DMS153 treated with DMSO at 0.1 percent for 48 hours (cell line): ENCODE data around the gene ADORA2B.
"Not testable (repeated sequence)": the region's sequence is repeated elsewhere in the genome, so short reads cannot be mapped to it uniquely, and the experiment has no call there.

Experiments
- DNase-seq: peaks from one replicate; lab custom pipeline; 2025; ENCODE audit not compliant: unreplicated experiment; lab: John Stamatoyannopoulos, UW

The ADORA2B gene

GRCh38 chr17:15921640-15922039 lies 23.3 kb upstream of the ADORA2B start:
- DNase-seq, result no peak

GRCh38 chr17:15922586-15922985 lies 22.3 kb upstream of the ADORA2B start:
- no peak for DNase-seq

DNA sequence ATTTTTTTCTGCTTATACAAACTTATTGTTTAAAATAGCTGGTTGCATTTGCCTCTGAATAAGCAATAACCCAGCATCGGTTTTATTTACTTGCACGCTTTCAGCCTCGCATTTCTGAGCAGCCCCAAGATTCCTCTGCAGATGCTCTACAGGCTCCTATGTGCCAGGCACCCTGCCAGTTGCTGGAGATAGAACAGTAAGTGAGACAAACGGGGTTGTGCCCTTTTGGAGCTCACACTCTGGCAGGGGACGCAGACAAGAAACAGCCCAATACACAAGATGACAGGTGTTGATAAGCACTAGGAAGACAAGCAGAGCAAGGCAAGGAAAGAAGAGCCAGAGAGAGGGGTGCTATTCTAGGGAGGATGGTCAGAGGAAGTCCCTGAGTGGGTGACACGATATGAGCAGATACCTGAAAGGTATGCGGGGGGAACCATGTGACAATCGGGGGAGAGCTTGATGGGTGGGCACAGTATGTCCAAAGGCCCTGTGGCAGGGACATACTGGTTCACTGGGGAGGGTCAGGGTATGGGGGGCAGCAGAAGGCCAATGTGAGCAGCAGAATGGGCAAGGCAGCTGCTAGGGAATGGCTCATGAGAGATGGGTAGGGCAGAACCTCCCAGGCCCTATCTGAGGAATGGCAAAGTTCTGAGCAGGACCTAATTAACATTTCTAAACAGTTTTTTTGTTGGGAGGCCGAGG lies 18.7 kb upstream of the ADORA2B start:
- DNase-seq, result no peak

DNA sequence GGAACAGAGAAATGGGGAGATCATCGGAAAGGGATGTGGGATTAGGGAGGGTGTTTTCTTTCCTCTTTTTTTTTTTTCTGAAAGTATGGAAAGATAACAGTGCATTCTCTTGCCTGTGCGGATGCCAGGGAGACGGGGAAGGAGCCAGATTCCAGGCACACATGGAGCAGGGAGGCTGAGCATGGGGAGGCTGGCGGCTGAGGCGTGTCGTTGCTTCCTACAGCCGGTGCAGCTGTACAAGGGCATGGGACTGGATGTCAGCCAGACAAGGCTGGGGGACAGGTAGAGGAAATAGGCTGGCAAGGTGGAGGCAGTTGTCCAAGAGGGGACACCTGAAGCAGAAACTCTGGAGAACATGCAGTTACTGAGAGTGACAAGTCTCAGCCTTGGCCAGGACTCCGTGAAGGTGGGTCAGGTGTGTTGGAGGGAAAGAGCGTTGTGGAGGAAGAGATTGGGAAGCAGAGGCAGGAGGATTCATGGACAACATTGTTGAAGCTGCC lies 16.6 kb upstream of the ADORA2B start:
- DNase-seq, result no peak

DNA sequence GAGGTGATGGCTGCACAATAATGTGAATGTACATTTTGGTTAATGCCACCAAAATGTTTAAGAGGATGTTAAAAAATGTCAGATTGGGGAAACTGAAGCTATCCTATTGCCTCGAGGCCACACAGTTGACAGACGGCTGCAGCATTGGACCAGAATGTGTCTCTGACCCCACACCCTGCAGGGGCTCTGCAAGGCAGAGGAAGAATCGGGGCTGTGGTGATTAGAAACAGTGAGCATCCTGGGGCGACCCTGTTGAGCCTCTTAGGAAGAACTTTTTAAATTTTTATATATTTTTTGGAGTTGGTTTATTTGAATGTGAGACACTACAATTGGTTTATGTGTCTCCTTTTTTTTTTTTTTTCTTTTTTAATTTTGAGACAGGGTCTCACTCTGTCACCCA lies 15.0 kb upstream of the ADORA2B start:
- no peak for DNase-seq

DNA sequence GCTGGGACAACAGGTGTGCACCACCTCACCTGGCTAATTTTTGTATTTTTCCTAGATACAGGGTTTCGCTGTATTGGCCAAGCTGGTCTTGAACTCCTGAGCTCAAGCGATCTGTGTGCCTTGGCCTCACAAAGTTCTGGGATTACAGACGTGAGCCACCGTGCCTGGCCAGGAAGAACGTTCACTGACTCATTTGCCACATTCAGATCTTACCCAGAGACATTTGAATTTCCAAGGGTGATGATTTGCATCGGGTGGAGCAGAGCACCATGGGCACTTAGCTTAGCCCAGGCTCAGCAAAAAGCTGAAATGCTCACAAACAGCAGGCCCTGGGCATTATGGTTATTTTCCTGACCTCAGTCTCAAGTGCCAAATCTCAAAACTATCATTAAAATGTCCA lies 14.5 kb upstream of the ADORA2B start:
- no peak for DNase-seq

- DNase-seq, result no peak
Measured at GRCh38 chr17:15931394-15931793, 13.5 kb upstream of the ADORA2B start.

DNA sequence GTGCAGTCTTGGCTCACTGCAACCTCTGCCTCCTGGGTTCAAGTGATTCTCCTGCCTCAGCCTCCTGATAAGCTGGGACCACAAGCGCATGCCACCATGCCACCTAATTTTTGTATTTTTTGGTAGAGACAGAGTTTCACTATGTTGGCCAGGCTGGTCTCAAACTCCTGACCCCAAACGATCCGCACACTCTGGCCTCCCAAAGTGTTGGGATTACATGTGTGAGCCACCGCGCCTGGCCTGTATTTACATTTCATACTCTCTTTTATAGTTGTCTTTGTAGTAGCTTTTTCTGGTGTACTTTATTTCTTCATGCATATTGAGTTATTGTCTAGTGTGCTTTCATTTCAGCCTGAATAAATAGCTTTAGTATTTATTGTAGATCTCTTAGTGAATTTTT lies 10.1 kb upstream of the ADORA2B start:
- no peak for DNase-seq

GRCh38 chr17:15935891-15936290 lies 9.0 kb upstream of the ADORA2B start:
- no peak for DNase-seq

DNA sequence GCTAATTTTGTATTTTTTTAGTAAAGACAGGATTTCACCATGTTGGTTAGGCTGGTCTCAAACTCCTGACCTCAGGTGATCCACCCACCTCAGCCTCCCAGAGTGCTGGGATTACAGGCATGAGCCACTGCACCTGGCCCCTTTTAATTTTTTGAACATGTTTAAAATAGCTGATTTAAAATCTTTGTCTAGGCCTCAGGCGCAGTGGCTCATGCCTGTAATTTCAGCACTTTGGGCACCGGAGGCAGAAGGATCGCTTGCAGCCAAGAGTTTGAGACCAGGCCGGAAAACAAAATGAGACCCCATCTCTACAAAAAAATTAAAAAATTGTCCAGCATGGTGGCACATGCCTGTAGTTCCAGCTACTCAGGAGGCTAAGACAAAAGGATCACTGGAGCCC lies 8.4 kb upstream of the ADORA2B start:
- DNase-seq, result not testable (repeated sequence)

DNA sequence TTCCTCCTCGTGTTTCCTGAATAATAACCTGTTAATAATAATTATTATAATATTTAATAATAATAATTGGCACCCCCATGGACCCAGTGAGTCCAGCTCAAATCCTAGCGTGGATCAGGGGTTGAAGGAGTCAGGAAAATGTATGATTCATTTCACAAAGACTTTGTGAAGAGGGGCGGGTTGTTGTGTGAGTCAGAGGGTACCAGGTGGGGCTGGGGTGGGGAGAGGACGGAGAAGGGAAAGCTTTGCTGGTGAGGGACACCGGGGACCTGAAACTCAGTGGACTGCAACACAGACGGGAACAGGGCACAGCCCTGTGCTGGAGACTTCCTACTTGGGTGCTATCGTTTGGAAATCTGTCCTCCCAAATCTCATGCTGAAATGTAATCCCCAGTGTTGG lies 3.1 kb upstream of the ADORA2B start:
- no peak for DNase-seq

GRCh38 chr17:15942207-15942833 lies 2.6 kb upstream of the ADORA2B start:
- no peak for DNase-seq

- no peak for DNase-seq
Measured at GRCh38 chr17:15943971-15944758, 765 bp upstream of the ADORA2B start.

- DNase-seq, result no peak
Measured at GRCh38 chr17:15945527-15946191, 729 bp downstream of the ADORA2B start.

- no peak for DNase-seq
Measured at GRCh38 chr17:15946611-15947120, 1.7 kb downstream of the ADORA2B start.

- no peak for DNase-seq
Measured at GRCh38 chr17:15947271-15947670, 2.3 kb downstream of the ADORA2B start.

GRCh38 chr17:15947976-15948752 lies 3.2 kb downstream of the ADORA2B start:
- DNase-seq, result no peak

DNA sequence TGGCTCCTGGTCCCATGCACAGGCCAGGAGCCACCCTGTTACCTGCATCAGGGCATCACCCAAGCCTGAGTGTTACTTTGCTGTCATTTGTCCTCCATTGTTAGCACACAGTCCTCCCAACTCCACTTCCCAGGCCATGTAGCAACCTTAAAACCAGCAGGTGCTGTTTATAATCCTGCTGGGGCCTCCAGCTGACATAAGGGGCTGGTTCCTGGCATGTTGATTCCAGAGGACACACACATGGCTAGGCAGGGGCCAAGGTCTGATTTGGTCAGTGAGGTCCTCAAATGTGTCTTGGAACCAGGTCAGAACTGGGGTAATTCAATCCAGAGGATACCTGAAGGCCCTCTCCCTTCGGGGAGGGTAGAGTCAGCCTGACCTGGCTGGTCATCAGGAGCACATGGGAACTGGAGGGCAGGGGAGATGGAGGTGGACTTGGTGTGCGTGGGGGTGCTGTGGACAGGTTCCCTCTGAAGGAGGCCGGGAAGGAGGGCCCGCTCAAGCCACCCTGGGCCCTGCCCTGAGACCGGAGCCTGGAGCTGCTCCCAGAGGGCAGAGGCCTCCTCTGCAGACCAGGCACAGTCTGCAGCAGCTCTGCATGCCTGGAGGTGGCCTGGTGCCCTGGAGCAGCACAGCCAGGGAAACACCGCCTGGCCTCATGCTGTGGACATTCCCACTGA lies 6.6 kb downstream of the ADORA2B start:
- no peak for DNase-seq

GRCh38 chr17:15952048-15952532 lies 7.2 kb downstream of the ADORA2B start:
- DNase-seq, result no peak
